GM18505 (cell line): ENCODE results near the gene BRD7.

Source experiments
- ATAC-seq: cut with Tn5 transposase; IDR thresholded peaks from one replicate; pipeline ENCODE4 v1.9.1; 2021; ENCODE audit not compliant: unreplicated experiment
- POLR2A ChIP-seq: IDR thresholded peaks from 4 replicates; pipeline ENCODE4 v1.6.1; 2011; ENCODE audit warnings: borderline replicate concordance; ENCODE audit not compliant: insufficient read depth, insufficient read length; ENCODE audit errors: extremely low read depth

The BRD7 gene

DNA sequence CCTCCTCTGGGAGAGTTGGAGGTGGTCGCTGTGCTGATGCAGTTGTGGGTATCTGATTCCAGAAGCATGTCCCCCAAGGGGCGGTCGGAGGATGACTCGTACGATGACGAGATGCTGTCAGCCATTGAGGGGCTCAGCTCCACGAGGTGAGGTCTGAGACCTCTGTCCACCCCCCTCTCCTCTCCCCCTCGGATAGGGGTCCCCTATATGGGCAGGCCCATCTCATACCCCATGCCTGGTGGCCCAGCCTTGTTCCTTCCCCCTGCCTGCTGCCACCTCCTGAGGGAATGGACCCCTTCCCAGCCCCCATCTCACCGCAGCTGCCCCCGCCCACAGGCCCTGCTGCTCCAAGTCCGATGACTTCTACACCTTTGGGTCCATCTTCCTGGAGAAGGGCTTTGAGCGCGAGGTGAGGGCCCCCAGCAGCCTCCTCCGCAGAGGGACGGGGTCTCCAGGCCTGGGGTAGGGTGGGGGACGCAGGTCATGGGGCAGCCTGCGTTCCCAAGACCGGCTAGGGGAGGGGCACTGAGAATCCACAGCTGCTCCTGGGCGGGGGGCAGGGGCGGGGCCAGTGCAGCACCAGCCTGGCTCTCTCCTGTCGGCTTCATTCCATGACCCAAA, 63.2 kb downstream of the BRD7 start:
- TF ChIP-seq POLR2A: no peak
- no peak for ATAC-seq

DNA sequence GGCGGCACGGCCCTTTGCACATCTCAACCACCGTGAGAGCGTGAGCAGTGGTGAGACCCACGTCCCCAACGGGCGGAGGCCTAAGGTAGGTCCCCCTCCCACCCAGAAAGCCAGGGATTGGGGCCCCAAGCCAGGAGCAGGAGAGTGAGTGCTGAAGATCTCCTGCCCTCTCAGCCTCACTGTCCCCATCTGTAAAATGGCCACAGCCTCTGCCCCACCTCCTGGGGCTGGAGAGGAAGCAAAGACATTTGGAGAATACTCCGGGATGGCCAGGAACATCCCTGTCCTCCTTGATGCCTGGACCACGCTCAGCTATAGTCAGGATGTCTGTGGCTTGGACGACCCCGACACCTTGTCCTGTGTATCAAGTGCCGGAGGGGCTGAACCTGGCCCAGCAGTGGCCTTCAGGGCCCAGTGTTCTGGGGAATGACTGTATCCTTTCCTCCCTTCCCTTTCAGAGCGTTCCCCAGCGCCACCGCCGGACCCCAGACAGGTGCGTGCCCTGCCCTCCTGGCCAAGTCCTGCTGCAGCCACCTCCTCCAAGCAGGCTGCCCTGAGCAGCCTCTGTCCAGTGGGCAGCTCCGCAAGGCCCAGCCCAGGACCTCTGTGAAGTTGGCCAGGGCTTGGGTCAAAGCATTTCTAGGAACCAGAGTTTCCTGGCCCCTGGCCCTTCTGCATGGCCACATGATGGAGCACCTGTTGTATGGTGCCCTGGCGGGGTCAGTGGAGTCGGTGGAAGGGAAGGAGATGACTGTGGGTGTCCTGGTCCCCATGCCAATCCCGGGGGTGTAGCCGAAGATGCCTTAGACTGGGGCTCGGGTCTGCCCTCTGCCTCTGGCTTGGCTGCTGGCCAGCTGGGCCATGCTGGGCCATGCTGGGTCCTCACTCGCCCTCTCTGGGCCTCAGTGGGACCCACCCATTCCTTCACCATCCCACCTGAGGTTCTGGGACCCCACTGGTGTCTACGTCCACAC, 64.0 kb downstream of the BRD7 start:
- no peak for TF ChIP-seq POLR2A
- ATAC-seq: no peak

DNA sequence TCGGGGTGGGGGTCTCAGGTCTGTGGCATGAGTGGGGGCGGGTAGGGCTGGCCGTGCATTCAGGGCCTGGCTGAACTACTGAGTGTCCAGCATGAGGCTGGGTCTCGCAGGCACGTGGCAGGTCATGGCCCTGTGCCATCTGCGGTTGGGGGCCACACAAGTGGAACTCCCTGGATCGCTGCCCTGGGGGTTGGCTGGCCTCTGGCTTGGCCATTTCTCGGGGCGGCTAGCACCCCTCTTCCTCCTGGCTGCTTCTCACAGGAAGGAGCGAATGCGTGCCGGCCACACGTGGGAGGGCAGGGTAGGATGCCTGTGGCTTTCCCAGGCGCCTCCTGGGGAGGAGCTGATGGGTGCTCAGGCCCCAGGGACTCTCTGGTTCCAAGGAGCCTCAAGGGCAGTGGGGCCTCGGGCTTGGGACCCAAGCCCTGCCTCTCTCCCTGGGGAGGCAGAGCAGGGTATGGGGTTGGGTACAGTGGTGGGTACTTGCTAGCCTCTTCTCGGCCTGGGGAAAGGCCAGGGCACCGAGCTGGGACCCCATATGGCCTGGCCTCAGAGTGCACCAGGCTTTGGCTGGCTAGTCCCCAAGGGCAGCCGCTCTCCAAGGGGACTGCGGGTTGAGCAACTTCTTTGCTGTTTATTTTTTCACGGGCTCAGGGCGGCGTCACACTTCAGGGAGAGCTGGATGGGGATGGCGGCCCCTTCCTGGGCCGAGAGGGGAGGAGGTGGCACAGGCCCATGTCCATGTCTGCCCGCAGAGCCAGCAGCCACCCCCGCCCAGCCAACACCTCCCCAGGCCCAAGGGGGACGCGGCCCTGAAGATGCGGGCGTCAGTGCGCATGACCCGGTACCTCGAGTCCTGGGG, 65.0 kb downstream of the BRD7 start:
- ATAC-seq: no peak
- TF ChIP-seq POLR2A: no peak

DNA sequence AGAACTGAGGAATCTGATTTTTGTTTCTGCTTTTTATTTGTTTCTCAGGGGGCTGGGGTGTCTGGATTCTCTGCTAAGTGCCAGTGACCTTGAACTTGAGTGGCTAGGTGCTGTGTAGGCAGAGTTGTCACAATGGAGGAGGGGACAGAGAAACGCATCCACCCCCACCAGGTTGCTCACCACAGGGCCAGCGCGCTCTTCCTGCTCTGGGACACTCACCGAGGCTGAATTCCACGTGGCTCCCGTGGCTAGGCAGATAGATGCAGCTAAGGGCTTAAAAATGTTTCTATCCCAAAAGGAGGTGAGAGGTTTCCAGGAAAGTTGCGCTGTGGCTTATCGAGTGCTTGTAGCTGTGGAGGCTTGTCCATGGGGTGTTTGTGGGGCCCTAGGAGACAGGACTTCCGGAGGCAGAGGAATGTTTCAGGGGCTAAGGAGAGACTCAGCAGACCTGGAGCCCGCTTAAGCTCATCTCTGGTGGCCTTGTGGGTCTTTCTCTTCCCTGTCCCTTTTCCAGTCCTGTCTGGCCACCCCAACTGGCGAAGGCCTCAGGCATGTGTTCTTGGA, 65.7 kb downstream of the BRD7 start:
- no peak for TF ChIP-seq POLR2A
- ATAC-seq: no peak

DNA sequence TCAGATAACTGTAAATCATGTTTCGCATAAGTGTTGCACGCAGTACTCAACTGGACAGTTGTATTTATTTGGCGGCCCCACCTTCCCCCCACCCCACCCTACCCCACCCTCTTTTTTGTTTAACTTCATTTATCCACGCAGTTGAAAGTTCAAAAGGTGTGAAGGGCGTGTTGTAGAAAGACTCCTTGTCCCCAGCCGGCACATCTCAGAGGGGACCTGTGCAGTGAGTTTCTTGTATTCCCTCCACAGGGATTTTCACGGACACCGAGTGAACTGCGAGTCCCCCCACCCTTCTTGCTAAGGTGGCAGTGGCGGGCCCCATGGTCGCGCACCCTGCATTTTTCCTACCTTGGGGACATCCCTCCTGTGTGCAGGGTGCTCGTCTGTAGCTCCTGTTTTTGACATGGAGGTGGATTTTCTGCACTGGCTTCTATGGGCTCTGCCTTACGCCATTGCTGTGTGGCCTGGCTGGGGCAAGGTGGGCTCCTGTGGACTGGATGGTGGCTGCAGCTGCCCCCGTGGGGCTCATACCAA, 66.2 kb downstream of the BRD7 start:
- ATAC-seq: no peak
- TF ChIP-seq POLR2A: no peak

DNA sequence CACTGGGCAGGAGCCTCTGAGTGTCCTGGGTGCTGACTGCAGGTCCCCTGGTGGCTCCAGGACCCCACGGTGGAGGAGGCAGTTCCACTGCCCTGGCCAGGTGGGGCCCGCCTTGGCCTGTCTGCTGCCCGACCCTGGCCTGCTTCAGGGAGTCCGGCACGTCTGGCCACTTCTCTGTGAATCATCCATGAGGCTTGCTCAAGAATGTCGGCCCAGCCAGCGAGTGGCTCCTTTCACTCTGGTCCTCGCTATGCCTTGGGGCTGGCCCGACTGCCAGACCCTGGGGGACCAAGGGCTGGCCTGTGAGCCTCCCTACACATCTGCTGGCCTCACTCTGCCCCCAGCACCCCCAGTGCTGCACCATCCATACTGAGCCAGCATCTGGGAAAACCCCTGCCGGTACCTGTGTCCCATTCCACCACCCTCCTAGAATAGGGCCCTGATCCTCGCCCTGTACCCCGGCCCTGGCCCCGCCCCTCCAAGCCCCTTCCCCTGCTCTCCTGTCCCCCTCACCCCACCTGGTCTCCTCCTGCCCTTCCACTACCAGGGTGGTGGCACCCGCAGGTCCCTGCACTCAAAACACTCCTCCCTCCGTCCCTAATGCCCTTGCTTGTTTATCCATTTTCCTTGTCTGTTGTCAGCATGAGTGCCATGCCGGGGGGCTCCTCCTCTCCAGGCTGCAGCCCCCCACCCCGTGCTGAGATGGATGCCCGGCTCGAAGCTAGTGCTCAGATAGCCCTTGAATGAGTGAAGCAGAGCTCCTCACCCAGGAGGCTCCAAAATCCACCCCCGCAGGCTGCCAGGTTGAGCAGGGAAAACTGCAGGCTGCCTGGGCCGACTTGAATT, 66.9 kb downstream of the BRD7 start:
- no peak for ATAC-seq
- no peak for TF ChIP-seq POLR2A

DNA sequence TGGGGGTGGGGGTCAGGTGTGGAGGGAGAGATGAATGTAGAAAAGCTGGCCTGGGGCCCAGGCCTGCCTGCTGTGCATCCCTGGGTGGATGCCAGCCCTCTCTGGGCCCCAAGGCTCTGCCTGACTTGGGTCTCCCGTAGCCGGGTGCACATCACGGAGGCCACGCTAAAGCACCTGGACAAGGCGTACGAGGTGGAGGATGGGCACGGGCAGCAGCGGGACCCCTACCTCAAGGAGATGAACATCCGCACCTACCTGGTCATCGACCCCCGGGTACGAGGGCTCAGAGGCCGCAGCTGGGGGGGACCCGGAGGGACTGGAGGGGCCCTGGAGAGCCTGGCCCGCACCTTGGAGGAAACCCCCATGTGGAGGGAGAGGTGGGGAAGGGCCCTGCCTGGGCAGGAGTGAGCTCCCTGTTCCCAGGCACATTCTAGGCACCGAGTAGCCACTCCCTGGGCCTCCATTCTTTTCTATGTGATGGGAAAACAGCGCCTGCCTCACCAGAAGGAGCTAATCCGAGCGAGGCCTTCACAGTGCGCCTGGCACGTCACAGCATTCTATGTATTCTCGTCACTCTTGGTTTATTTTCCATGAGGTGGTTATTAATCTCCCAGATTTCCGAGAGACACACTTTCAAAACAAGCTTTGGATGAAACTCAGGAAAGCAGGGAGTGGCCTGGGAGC, 67.7 kb downstream of the BRD7 start:
- no peak for TF ChIP-seq POLR2A
- ATAC-seq: no peak

DNA sequence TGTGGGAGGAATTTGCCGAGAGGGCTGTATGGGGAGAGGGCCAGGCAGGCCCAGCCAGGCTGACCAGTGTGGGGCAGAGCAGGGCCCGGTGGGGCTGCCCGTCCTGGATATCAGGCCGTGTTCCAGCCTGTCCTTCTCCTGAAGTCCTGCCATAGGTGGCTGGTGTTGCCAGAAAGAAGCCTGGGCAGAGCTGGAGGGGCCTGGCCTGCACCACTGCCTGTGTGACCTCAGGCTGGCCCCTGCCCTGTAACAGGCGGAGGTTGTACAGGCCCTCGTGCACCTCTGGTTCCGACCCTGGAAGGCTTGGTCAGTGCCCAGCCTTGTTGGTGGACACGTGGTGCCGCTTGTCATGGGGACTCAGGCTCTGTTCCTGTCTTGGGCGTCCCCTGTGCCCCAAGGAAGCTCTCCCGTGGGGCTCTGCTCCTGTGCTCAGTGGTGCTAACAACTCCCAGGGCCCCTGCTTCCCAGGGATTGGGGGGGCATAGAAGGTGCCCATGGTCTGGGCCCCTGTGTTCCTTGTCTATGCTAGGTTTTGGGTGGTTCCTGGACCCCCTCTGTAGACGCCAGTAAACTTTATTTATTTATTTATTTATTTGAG, 69.2 kb downstream of the BRD7 start:
- no peak for TF ChIP-seq POLR2A
- no peak for ATAC-seq

DNA sequence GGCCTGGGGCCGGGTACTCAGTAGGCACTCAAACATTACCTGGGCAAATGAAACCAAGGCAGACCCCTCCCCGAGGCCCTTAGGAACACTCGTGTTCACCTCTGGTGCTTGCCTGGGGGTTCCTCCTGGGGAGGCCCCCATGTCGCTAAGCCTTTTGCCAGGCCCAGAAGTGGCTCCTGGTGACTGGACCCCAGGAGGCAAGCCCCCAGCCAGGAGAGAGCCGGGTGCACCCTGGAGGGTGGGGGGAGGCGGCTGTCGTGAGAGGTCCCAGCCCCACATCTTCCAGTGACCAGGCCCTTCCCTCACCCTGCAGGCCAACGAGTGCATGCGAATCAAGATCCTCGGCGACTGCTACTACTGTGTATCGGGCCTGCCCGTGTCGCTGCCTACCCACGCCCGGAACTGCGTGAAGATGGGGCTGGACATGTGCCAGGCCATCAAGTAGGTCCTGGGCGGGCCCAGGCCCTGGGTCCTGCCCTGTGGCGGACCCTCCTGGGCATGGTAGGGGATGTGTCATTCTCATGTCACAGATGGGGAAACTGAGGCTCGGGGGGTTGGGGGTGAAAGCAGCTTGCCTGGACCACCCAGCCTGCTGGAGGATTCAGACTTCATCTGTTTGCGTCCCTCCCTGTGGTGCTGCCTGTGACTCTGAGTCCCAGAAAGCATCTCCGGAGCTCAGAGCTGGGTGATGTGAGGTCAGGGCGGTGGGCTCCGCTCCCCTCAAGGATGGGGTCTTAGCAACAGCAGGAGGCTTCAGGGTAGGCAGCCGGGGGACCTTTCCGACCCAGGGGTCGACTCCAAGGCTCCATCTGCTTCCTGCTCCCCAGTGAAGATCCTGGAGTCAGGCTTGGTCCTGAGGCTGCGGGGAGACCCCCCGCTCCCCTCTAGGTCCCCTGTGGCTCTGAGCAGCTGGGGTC, 69.9 kb downstream of the BRD7 start:
- no peak for TF ChIP-seq POLR2A
- ATAC-seq: no peak

DNA sequence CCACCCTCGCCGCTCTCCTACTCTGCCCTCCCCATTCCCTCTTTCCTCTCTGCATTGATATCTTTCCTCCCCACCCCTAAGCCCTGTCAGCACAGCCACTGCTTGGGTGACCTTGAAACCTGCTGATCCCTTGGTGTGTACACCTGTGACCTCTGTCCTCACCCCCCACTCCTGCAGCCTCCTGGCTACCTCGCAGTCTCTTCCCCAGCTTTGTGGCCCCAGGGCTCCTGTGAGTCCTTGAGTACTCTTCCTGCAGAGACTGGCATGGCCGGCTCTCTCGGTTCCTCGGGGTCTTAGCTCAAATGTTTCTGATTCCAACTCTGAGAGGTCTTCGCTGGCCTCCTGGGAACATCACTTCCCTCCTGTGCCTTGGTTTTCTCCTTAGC, 70.7 kb downstream of the BRD7 start:
- TF ChIP-seq POLR2A: no peak
- ATAC-seq: no peak
